GM23338 (cell line): ENCODE results near the gene URM1.

Experiments
- CREB1 ChIP-seq: fragments of 250-450 bp; sonication (Bioruptor Pico); IDR thresholded peaks from 2 replicates; pipeline ENCODE4 v1.5.0; 2020; ENCODE audit warnings: low read depth, mild to moderate bottlenecking, moderate library complexity
- EZH2 ChIP-seq: fragments of 200-600 bp; sonication (generic); IDR thresholded peaks from one replicate; pipeline ENCODE4 v1.8.0; 2017; ENCODE audit warnings: antibody characterized with exemption, mild to moderate bottlenecking, low read depth; ENCODE audit not compliant: unreplicated experiment
- EZH2phosphoT487 ChIP-seq: fragments of 200-600 bp; sonication (generic); IDR thresholded peaks from one replicate; pipeline ENCODE4 v1.8.1; 2018; ENCODE audit warnings: antibody characterized with exemption; ENCODE audit not compliant: unreplicated experiment
- POLR2AphosphoS5 ChIP-seq: IDR thresholded peaks from 2 replicates; pipeline ENCODE4 v1.6.1; 2016; ENCODE audit warnings: antibody characterized with exemption, low read depth
- STAT1 ChIP-seq: IDR thresholded peaks from one replicate; pipeline ENCODE4 v1.6.1; 2016; ENCODE audit warnings: antibody characterized with exemption; ENCODE audit not compliant: unreplicated experiment
- TF ChIP-seq, protein P1 (sequence below), 2 experiments: fragments of 200-600 bp in 1 of 2; sonication (generic) in 1 of 2; conservative IDR thresholded peaks; 2 replicates each; pipeline versions ENCODE4 v1.5.1 to v1.6.1; 2016 to 2017; ENCODE audit warnings: antibody characterized with exemption in 2 of 2, low read depth in 2 of 2, mild to moderate bottlenecking in 2 of 2, moderate library complexity in 1 of 2

DNA sequence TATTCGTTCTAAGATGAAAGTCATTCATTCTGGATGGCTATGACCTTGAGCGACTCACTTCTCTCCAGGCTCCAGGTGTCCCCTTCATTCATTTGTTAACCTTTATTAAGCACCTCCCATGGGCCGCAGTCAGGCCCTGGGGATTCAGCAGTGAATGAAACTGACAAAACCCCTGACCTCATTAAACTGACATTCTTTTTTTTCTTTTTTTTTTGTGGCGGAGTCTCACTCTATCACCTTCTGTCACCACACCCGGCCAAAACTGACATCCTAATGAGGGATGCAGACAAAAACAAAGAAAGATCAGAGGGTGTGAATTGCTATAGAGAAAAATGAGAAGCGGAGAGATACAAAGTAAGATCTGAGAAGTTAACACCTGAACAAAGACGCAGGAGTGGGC lies 68.1 kb downstream of the URM1 start:
- TF ChIP-seq, protein P1, sequence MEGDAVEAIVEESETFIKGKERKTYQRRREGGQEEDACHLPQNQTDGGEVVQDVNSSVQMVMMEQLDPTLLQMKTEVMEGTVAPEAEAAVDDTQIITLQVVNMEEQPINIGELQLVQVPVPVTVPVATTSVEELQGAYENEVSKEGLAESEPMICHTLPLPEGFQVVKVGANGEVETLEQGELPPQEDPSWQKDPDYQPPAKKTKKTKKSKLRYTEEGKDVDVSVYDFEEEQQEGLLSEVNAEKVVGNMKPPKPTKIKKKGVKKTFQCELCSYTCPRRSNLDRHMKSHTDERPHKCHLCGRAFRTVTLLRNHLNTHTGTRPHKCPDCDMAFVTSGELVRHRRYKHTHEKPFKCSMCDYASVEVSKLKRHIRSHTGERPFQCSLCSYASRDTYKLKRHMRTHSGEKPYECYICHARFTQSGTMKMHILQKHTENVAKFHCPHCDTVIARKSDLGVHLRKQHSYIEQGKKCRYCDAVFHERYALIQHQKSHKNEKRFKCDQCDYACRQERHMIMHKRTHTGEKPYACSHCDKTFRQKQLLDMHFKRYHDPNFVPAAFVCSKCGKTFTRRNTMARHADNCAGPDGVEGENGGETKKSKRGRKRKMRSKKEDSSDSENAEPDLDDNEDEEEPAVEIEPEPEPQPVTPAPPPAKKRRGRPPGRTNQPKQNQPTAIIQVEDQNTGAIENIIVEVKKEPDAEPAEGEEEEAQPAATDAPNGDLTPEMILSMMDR (conservative IDR thresholded peaks at IDR 0.05; ENCODE audit: low read depth in 2 of 2), result no peak
- TF ChIP-seq POLR2AphosphoS5, result no peak
- no peak for TF ChIP-seq EZH2phosphoT487
- TF ChIP-seq EZH2, result no peak
- no peak for TF ChIP-seq STAT1
- TF ChIP-seq CREB1, result no peak
